ENCODE measurements around the gene ARL5A.

Gene ARL5A

GRCh38 chr2:151860210-151860609 is 32.0 kb upstream of the ARL5A start:
- POLR2A ChIA-PET (ENCODE audit: low non-redundant PET) = no interaction called here

GRCh38 chr2:151857650-151858049 is 29.4 kb upstream of the ARL5A start:
- no peak for TF ChIP-seq CTCF (conservative IDR thresholded peaks at IDR 0.05; ENCODE audit: low read depth)
- H3K27ac ChIP-seq = no peak overlapping the region
- CTCF ChIA-PET = interaction anchor here (0.6 kb wide), 1 partner anchor 128 kb away, joined by 5 read pairs; no protein-coding TSS in a partner anchor
- POLR2A ChIA-PET (ENCODE audit: low non-redundant PET) = no interaction called here
- peak; percentile 16 for DNase-seq (ENCODE audit: low spot score)

More at GRCh38 chr2:151860210-151860609, 32.0 kb upstream of the ARL5A start:
- H3K27ac ChIP-seq = no peak overlapping the region
- CTCF ChIA-PET = interaction anchor here (0.6 kb wide), 1 partner anchor 238 kb away, joined by 3 read pairs; no protein-coding TSS in a partner anchor
- no peak for TF ChIP-seq CTCF (conservative IDR thresholded peaks at IDR 0.05; ENCODE audit: low read depth)
- DNase-seq (ENCODE audit: low spot score) = no peak

- no peak for DNase-seq (ENCODE audit: low spot score)
- POLR2A ChIA-PET (ENCODE audit: low non-redundant PET) = no interaction called here
- CTCF ChIA-PET = no interaction called here
- TF ChIP-seq CTCF (conservative IDR thresholded peaks at IDR 0.05; ENCODE audit: low read depth) = no peak
- H3K27ac ChIP-seq = no peak overlapping the region
Observed at GRCh38 chr2:151855111-151855510, 26.9 kb upstream of the ARL5A start.

- H3K27ac ChIP-seq = no peak overlapping the region
- CTCF ChIA-PET = no interaction called here
- POLR2A ChIA-PET (ENCODE audit: low non-redundant PET) = no interaction called here
- DNase-seq (ENCODE audit: low spot score) = no peak
- TF ChIP-seq CTCF (conservative IDR thresholded peaks at IDR 0.05; ENCODE audit: low read depth) = no peak
Observed at GRCh38 chr2:151853070-151853758, 25.0 kb upstream of the ARL5A start.

- ChIA-PET POLR2A (ENCODE audit: low non-redundant PET) (no interaction called here), CTCF (no interaction called here)
- H3K27ac ChIP-seq = no peak overlapping the region
- DNase-seq (ENCODE audit: low spot score) = no peak
- TF ChIP-seq CTCF (conservative IDR thresholded peaks at IDR 0.05; ENCODE audit: low read depth) = no peak
Observed at GRCh38 chr2:151852260-151853069, 24.2 kb upstream of the ARL5A start.

GRCh38 chr2:151851761-151852160 is 23.5 kb upstream of the ARL5A start:
- ChIA-PET POLR2A (ENCODE audit: low non-redundant PET) (no interaction called here), CTCF (no interaction called here)
- TF ChIP-seq CTCF (conservative IDR thresholded peaks at IDR 0.05; ENCODE audit: low read depth) = no peak
- H3K27ac ChIP-seq = no peak overlapping the region
- DNase-seq (ENCODE audit: low spot score) = no peak

All from RWPE1 (cell line).